PC-9 (cell line): ENCODE measurements around the gene ALG10B. TPM values are rescaled to one million over a fixed set of nuclear protein-coding genes. Genes with fewer than 3 reads are reported as not detected.
"Not testable (repeated sequence)": the region's sequence is repeated elsewhere in the genome, so short reads cannot be mapped to it uniquely, and the experiment has no call there.

ENCODE experiments used
- BruUV-seq: library from RNA; stranded (reverse); fragments of 400-500 nt; replicated peaks from 2 replicates; lab custom pipeline; 2021; lab: Mats Ljungman, UMichigan
- CTCF ChIA-PET: fragments of 300-600 bp; sonication (Branson Sonifier 250); formaldehyde crosslinking; loops from one replicate; lab custom pipeline; 2022; ENCODE audit warnings: antibody characterized with exemption; lab: Charles Lee
- POLR2A ChIA-PET: fragments of 300-600 bp; sonication (Branson Sonifier 250); formaldehyde crosslinking; loops from one replicate; lab custom pipeline; 2022; ENCODE audit warnings: antibody characterized with exemption; ENCODE audit not compliant: unreplicated experiment; lab: Charles Lee
- DNase-seq, 2 experiments: peaks; one replicate each; pipeline versions ENCODE4 v3.0.0 to v3.0.0-alpha.2; 2015 to 2022; ENCODE audit warnings: mixed read lengths in 1 of 2
- H2AFZ ChIP-seq: fragments of 200-600 bp; sonication (generic); 2 replicates; pipeline ENCODE4 v1.8.1; 2017; ENCODE audit warnings: antibody characterized with exemption
- H3F3A ChIP-seq: fragments of 200-600 bp; sonication (generic); 2 replicates; pipeline ENCODE4 v1.8.1; 2017; ENCODE audit warnings: antibody characterized with exemption, mild to moderate bottlenecking, low read depth; ENCODE audit not compliant: insufficient read depth
- H3K27ac ChIP-seq: fragments of 200-600 bp; sonication (generic); 2 replicates; pipeline ENCODE4 v1.6.1; 2016; ENCODE audit warnings: mixed run types
- H3K27me3 ChIP-seq: fragments of 200-600 bp; sonication (generic); 2 replicates; pipeline ENCODE4 v1.6.1; 2016; ENCODE audit warnings: low read depth, mixed run types; ENCODE audit not compliant: insufficient read depth
- H3K36me3 ChIP-seq: fragments of 200-600 bp; sonication (generic); 2 replicates; pipeline ENCODE4 v1.6.1; 2016; ENCODE audit warnings: low read depth, mixed run types
- H3K4me1 ChIP-seq: fragments of 200-600 bp; sonication (generic); replicated peaks from 2 replicates; pipeline ENCODE4 v1.6.1; 2016; ENCODE audit warnings: mixed run types; ENCODE audit not compliant: insufficient read depth
- H3K4me2 ChIP-seq: fragments of 200-600 bp; sonication (generic); 2 replicates; pipeline ENCODE4 v1.6.1; 2017; ENCODE audit warnings: mixed run types
- H3K4me3 ChIP-seq: fragments of 200-600 bp; sonication (generic); 2 replicates; pipeline ENCODE4 v1.6.1; 2016; ENCODE audit warnings: mixed run types
- H3K79me2 ChIP-seq: fragments of 200-600 bp; sonication (generic); 2 replicates; pipeline ENCODE4 v1.6.1; 2017; ENCODE audit warnings: low read depth, mixed run types
- H3K9me2 ChIP-seq: fragments of 200-600 bp; sonication (generic); 2 replicates; pipeline ENCODE4 v1.8.1; 2017; ENCODE audit warnings: mild to moderate bottlenecking; ENCODE audit not compliant: insufficient read depth
- H3K9me3 ChIP-seq: fragments of 200-600 bp; sonication (generic); 2 replicates; pipeline ENCODE4 v1.8.1; 2016; ENCODE audit warnings: low read depth; ENCODE audit not compliant: insufficient read depth
- H4K20me1 ChIP-seq: fragments of 200-600 bp; sonication (generic); 2 replicates; pipeline ENCODE4 v1.8.1; 2017; ENCODE audit not compliant: insufficient read depth
- EZH2 ChIP-seq: fragments of 200-600 bp; sonication (generic); IDR thresholded peaks from 2 replicates; pipeline ENCODE4 v1.8.0; 2017; ENCODE audit warnings: antibody characterized with exemption, low read depth
- intact Hi-C: fragments of 100-400 bp; cut with micrococcal nuclease; formaldehyde crosslinking; loops from one replicate; pipeline ENCODE4 v1.10.0; 2022; ENCODE audit not compliant: unreplicated experiment
- total RNA-seq: library from RNA; stranded (reverse); gene quantifications from 2 replicates; pipeline ENCODE4 v1.2.3, GENCODE V29; 2021
- TF ChIP-seq, protein P1 (sequence below): fragments of 200-600 bp; sonication (generic); conservative IDR thresholded peaks from 2 replicates; pipeline ENCODE4 v1.6.1; 2017; ENCODE audit warnings: mixed run types, antibody characterized with exemption, mild to moderate bottlenecking, moderate library complexity

The ALG10B gene
- total RNA-seq, 1 experiment from 2014 or later: 14.4 TPM

DNA sequence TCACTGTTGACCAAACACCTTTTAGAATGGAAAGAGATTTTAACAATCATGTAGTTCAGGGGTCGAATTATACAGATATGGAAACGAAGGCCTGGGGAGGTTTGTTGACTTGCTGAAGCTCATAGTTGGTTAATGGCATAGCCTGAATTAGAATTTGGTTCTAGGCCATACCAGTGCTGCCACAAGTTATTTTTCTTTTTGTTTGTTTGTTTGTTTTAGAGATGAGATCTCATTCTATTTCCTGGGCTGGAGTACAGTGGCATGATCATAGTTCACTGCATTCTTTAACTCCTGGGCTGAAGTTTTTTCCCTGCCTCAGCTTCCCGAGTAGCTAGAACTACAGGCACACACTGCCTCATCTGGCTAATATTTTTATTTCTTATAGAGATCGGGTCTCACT, 25.4 kb upstream of the ALG10B start:
- intact Hi-C loops: no loop called here
- Histone ChIP-seq H3K79me2 (no peaks in the 10 kb centered on the region), H3K9me3 (no peaks in the 10 kb centered on the region), H3K4me3 (no peak overlapping the region), H3K36me3 (no peaks in the 10 kb centered on the region), H4K20me1 (no peaks in the 10 kb centered on the region), H3K4me1 (no peaks in the 10 kb centered on the region; the same call in 1 of the 2 replicates), H3K27ac (no peak overlapping the region), H3F3A (no peaks in the 10 kb centered on the region), H3K9me2 (no peaks in the 10 kb centered on the region), H3K27me3 (no peaks in the 10 kb centered on the region), H3K4me2 (no peak overlapping the region), H2AFZ (no peak overlapping the region; the same call in 1 of the 2 replicates)
- ChIA-PET POLR2A (interaction anchor here (0.6 kb wide), 1 partner anchor 18 kb away, joined by 8 read pairs; no protein-coding TSS in a partner anchor), CTCF (no interaction called here)
- no TSS peak for BruUV-seq
- TF ChIP-seq, protein P1, sequence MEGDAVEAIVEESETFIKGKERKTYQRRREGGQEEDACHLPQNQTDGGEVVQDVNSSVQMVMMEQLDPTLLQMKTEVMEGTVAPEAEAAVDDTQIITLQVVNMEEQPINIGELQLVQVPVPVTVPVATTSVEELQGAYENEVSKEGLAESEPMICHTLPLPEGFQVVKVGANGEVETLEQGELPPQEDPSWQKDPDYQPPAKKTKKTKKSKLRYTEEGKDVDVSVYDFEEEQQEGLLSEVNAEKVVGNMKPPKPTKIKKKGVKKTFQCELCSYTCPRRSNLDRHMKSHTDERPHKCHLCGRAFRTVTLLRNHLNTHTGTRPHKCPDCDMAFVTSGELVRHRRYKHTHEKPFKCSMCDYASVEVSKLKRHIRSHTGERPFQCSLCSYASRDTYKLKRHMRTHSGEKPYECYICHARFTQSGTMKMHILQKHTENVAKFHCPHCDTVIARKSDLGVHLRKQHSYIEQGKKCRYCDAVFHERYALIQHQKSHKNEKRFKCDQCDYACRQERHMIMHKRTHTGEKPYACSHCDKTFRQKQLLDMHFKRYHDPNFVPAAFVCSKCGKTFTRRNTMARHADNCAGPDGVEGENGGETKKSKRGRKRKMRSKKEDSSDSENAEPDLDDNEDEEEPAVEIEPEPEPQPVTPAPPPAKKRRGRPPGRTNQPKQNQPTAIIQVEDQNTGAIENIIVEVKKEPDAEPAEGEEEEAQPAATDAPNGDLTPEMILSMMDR: no peak
- TF ChIP-seq EZH2: no peak
- DNase-seq: no peak

DNA sequence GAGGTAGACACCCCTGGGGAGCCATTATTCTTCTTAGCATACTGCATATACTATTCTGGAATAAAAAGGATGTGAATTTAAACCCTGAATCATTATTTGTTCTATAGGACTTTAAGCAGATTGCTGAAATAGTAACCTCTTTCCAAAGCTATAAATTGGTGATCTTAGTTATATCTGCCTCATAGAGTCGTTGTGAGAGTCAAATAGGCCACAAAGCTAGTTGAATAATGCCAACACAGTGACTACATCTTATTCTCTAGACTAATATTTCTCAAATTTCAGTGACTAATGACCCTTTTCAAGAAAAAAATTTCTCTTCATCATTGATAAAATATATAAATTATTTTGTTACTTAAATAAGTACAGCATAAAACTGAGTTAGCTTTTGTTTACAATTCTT, 13.6 kb upstream of the ALG10B start:
- intact Hi-C loops, H3K4me1 ChIP-seq, H3K79me2 ChIP-seq, H4K20me1 ChIP-seq, DNase-seq, H3K4me3 ChIP-seq, H3K36me3 ChIP-seq, H3K4me2 ChIP-seq, H3K27me3 ChIP-seq, POLR2A ChIA-PET, BruUV-seq, H2AFZ ChIP-seq, H3K9me2 ChIP-seq, H3K9me3 ChIP-seq, CTCF ChIA-PET, H3K27ac ChIP-seq, H3F3A ChIP-seq: not testable (repeated sequence)

DNA sequence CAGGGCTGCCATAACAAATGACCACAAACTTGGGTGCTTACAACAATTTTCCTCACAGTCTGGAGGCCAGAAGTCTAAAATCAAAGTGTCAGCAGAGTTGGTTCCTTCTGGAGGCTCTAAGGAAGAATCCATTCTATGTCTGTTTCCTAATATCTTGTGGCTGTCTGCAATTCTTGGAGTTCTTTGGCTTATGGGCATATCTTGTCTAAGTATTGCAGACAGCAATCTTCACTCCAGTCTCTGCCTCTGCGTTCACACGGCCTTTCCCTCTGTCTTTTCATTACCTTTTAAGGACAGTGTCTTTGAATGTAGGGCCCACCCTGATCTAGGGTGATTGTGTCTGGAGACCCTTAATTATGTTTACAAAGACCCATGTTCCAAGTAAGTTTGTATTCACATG, 5.4 kb downstream of the ALG10B start:
- H3K36me3 ChIP-seq, H3K27ac ChIP-seq, H3K4me1 ChIP-seq, H3K4me2 ChIP-seq, H3K27me3 ChIP-seq, BruUV-seq, H4K20me1 ChIP-seq, H3K4me3 ChIP-seq, H3F3A ChIP-seq, H2AFZ ChIP-seq, POLR2A ChIA-PET, intact Hi-C loops, H3K9me3 ChIP-seq, H3K9me2 ChIP-seq, CTCF ChIA-PET, DNase-seq, H3K79me2 ChIP-seq: not testable (repeated sequence)

DNA sequence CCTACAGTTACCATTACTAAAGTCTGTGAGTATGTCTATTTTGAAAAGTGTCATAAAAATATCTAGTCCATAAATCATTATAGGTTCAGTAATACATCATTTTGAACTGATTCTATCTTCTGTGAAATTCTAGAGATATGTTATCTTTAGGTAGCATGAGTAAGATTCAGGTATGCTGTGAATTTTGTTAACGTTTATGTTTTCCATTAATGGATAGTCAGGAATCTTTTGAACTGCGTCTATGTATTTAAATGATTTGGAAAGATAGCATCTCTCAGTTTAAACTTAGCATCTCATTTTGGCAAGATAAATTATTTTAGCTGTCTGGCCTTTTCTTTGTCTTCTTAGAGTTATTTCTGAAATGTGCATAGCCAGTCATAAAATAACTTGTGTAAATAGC, 8.3 kb downstream of the ALG10B start:
- Histone ChIP-seq H3K79me2 (no peaks in the 10 kb centered on the region), H3K9me2 (no peaks in the 10 kb centered on the region), H3K36me3 (0 out of 2 replicates have a peak, but pooled peaks cover 3% of the 10 kb centered on the region), H3K27ac (no peak overlapping the region), H3K4me1 (no peaks in the 10 kb centered on the region), H3K9me3 (no peaks in the 10 kb centered on the region), H2AFZ (no peak overlapping the region), H3F3A (no peaks in the 10 kb centered on the region), H3K4me2 (no peak overlapping the region), H4K20me1 (no peaks in the 10 kb centered on the region), H3K4me3 (no peak overlapping the region), H3K27me3 (no peaks in the 10 kb centered on the region)
- ChIA-PET CTCF (no interaction called here), POLR2A (no interaction called here)
- DNase-seq: no peak
- BruUV-seq: no TSS peak
- intact Hi-C loops: no loop called here
- no peak for TF ChIP-seq EZH2
- TF ChIP-seq, protein P1: no peak
